Transverse colon (tissue), 4 donors: Measurements from ENCODE around the gene KCNJ16. TPM values are rescaled to one million over a fixed set of nuclear protein-coding genes. Genes with fewer than 3 reads are reported as not detected.

Experiments used
- DNase-seq: peaks from one replicate; pipeline ENCODE4 v3.0.0-alpha.2; 2019
- H3K27ac ChIP-seq, 4 donors: fragments of 200-600 bp; sonication (generic); 2 replicates each; pipeline ENCODE4 v1.5.1; 2016 to 2018; ENCODE audit warnings: inconsistent platforms in 4 of 4
- H3K27me3 ChIP-seq: fragments of 200-600 bp; sonication (generic); 2 replicates; pipeline ENCODE4 v1.5.1; 2017; ENCODE audit warnings: inconsistent platforms
- H3K36me3 ChIP-seq, 4 donors: fragments of 200-600 bp; sonication (generic); 2 replicates each; pipeline ENCODE4 v1.5.1; 2017 to 2019; ENCODE audit warnings: inconsistent platforms in 4 of 4
- H3K4me1 ChIP-seq, 4 donors: fragments of 200-600 bp; sonication (generic); 2 replicates each; pipeline ENCODE4 v1.5.1; 2017 to 2020; ENCODE audit warnings: inconsistent platforms in 4 of 4
- H3K4me3 ChIP-seq, 4 donors: fragments of 200-600 bp; sonication (generic); 1 replicate in 1 of 4; 2 replicates in 3 of 4; pipeline versions ENCODE4 v1.5.1 to v1.6.1; 2017 to 2019; ENCODE audit warnings: inconsistent platforms in 4 of 4
- H3K9me3 ChIP-seq, 2 donors: fragments of 200-600 bp; sonication (generic); 2 replicates each; pipeline ENCODE4 v1.5.1; 2017 to 2019; ENCODE audit warnings: inconsistent platforms in 2 of 2
- CTCF ChIP-seq, 5 experiments: fragments of 200-600 bp in 3 of 5; fragments of 450-650 bp in 2 of 5; sonication (generic) in 3 of 5; IDR thresholded peaks; 1 replicate in 2 of 5; 2 replicates in 3 of 5; pipeline ENCODE4 v1.5.1; 2016 to 2017; ENCODE audit warnings: antibody characterized with exemption in 5 of 5, inconsistent platforms in 3 of 5, mild to moderate bottlenecking in 2 of 5, moderate library complexity in 1 of 5
- EP300 ChIP-seq: sonication (generic); formaldehyde crosslinking; IDR thresholded peaks from one replicate; pipeline ENCODE4 v1.6.1; 2017; ENCODE audit warnings: antibody characterized with exemption, low read depth
- POLR2A ChIP-seq: fragments of 450-650 bp; IDR thresholded peaks from one replicate; pipeline ENCODE4 v1.6.1; 2016; ENCODE audit warnings: antibody characterized with exemption, mild to moderate bottlenecking, moderate library complexity
- POLR2AphosphoS5 ChIP-seq, 3 donors: sonication (generic); formaldehyde crosslinking; IDR thresholded peaks; one replicate each; pipeline ENCODE4 v1.6.1; 2016; ENCODE audit warnings: antibody characterized with exemption in 3 of 3
- WGBS, 2 donors: methylation state at CpG; one replicate each; pipeline ENCODE4 v1.1.5; 2018; ENCODE audit warnings: low coverage in 1 of 2; 5-methylcytosine and 5-hydroxymethylcytosine counted together
- in situ Hi-C, 4 donors: fragments of 200-750 bp; cut with MboI; loops; one replicate each; pipeline versions ENCODE4 v1.15.0 to v1.15.1; 2017; ENCODE audit warnings: low sequenced_read_pairs in 3 of 4, low pct_ligation_motif_present in 1 of 4, low pct_unique_long_range_greater_than_20kb in 1 of 4
- intact Hi-C: fragments of 100-400 bp; cut with DNase I; formaldehyde crosslinking; loops from one replicate; pipeline ENCODE4 v1.15.1; 2023; ENCODE audit warnings: low total_unique reads
- total RNA-seq, 4 donors: library from RNA; depleted of rRNA; stranded (reverse); fragments of >200 nt; gene quantifications; one replicate each; pipeline ENCODE4 v1.1.0, GENCODE V29; 2016

The KCNJ16 gene
- total RNA-seq, 4 donors from 2014 or later: 0.27 TPM; not detected in 3

- Histone ChIP-seq H3K4me1 (peaks cover 0 to 3% (median 0%) of the 10 kb centered on the region in 4 donors), H3K27me3 (no peaks in the 10 kb centered on the region), H3K4me3 (no peak overlapping the region), H3K36me3 (no peaks in the 10 kb centered on the region), H3K27ac (no peak overlapping the region), H3K9me3 (no peaks in the 10 kb centered on the region)
- in situ Hi-C loops: no loop called here
- DNase-seq: no peak
- no peak for TF ChIP-seq CTCF (IDR thresholded peaks at IDR 0.05)
- TF ChIP-seq EP300: no peak
- no peak for TF ChIP-seq POLR2A
- TF ChIP-seq POLR2AphosphoS5 (IDR thresholded peaks at IDR 0.05): no peak
- intact Hi-C loops: no loop called here
- 56 to 71% methylated on average over 4 of the region's 4 CpGs for WGBS, 2 donors
Observed at GRCh38 chr17:70184770-70185169, 109.7 kb downstream of the KCNJ16 start.

Other genes starting within 250 kb of the KCNJ16 start
- 10 to 100 TPM; 15.4 to 37.4 (median 19.7) TPM for gene KCNJ2, start 94.3 kb downstream of the KCNJ16 start, total RNA-seq